Vagina (tissue), 2 donors: ENCODE results near the gene URB2.

Experiments used
- CTCF ChIP-seq, 3 experiments: fragments of 450-650 bp in 2 of 3; fragments of 200-600 bp in 1 of 3; sonication (generic) in 1 of 3; IDR thresholded peaks; one replicate each; pipeline ENCODE4 v1.5.1; 2017 to 2019; ENCODE audit warnings: antibody characterized with exemption in 3 of 3, mild to moderate bottlenecking in 2 of 3, moderate library complexity in 2 of 3
- POLR2A ChIP-seq, 2 donors: fragments of 450-650 bp; IDR thresholded peaks; one replicate each; pipeline ENCODE4 v1.6.1; 2017; ENCODE audit warnings: antibody characterized with exemption in 2 of 2, mild to moderate bottlenecking in 2 of 2, moderate library complexity in 2 of 2

GRCh38 chr1:229600229-229600628 is 25.8 kb upstream of the URB2 start:
- TF ChIP-seq CTCF (IDR thresholded peaks at IDR 0.05), result no peak
- TF ChIP-seq POLR2A (IDR thresholded peaks at IDR 0.05), result no peak
